HG03097 (cell line): ENCODE measurements around the gene MED26.
"Not testable (repeated sequence)": the region's sequence is repeated elsewhere in the genome, so short reads cannot be mapped to it uniquely, and the experiment has no call there.

Experiments
- ATAC-seq: cut with Tn5 transposase; IDR thresholded peaks from one replicate; pipeline ENCODE4 v1.9.1; 2021; ENCODE audit not compliant: unreplicated experiment, low FRiP score

Gene MED26

GRCh38 chr19:16628183-16628983, at the start of gene MED26:
TSS of gene MED26 (minus strand) at chr19:16628204. CDS start at chr19:16627943, 261 bp downstream.
- ATAC-seq = peak; percentile 83

GRCh38 chr19:16677055-16677454, 49.1 kb upstream of the MED26 start:
- no peak for ATAC-seq

- no peak for ATAC-seq
Measured at GRCh38 chr19:16676101-16676798, 48.2 kb upstream of the MED26 start.

- not testable (repeated sequence) for ATAC-seq
Measured at GRCh38 chr19:16673839-16674238, 45.8 kb upstream of the MED26 start.

- ATAC-seq = no peak
Measured at GRCh38 chr19:16673231-16673630, 45.2 kb upstream of the MED26 start.

- ATAC-seq = no peak
Measured at GRCh38 chr19:16671652-16672274, 43.8 kb upstream of the MED26 start.

GRCh38 chr19:16670291-16670690, 42.3 kb upstream of the MED26 start:
- no peak for ATAC-seq

GRCh38 chr19:16668702-16669101, 40.7 kb upstream of the MED26 start:
- not testable (repeated sequence) for ATAC-seq

- no peak for ATAC-seq
Measured at GRCh38 chr19:16668176-16668575, 40.2 kb upstream of the MED26 start.

- ATAC-seq = no peak
Measured at GRCh38 chr19:16661480-16662034, 33.6 kb upstream of the MED26 start.

- no peak for ATAC-seq
Measured at GRCh38 chr19:16660763-16661479, 32.9 kb upstream of the MED26 start, which contains the start of gene TMEM38A. TSS of gene TMEM38A (plus strand) at chr19:16661139. CDS start at chr19:16661218, 79 bp downstream.

GRCh38 chr19:16659832-16660708, 32.1 kb upstream of the MED26 start, which contains the start of gene SMIM7:
TSS of gene SMIM7 (minus strand) at chr19:16660144. CDS start at chr19:16660110, 34 bp downstream.
- ATAC-seq = peak; percentile 85

GRCh38 chr19:16659464-16659831, 31.4 kb upstream of the MED26 start:
- no peak for ATAC-seq

- ATAC-seq = no peak
Measured at GRCh38 chr19:16657384-16657783, 29.4 kb upstream of the MED26 start.

- ATAC-seq = no peak
Measured at GRCh38 chr19:16655727-16656126, 27.7 kb upstream of the MED26 start.

GRCh38 chr19:16654627-16655026, 26.6 kb upstream of the MED26 start:
- ATAC-seq = no peak

GRCh38 chr19:16654140-16654539, 26.1 kb upstream of the MED26 start:
- ATAC-seq = no peak

GRCh38 chr19:16652854-16653253, 24.9 kb upstream of the MED26 start:
- no peak for ATAC-seq

GRCh38 chr19:16651421-16652188, 23.6 kb upstream of the MED26 start:
- ATAC-seq = not testable (repeated sequence)
